Activated T-cell treated with anti-CD3 and anti-CD28 coated beads, Interleukin-2, amount 50 U/mL, for 72 hours (primary cell): ENCODE data around the gene FGFR3. TPM values are rescaled to one million over a fixed set of nuclear protein-coding genes. Genes with fewer than 3 reads are reported as not detected.

Source experiments
- ATAC-seq, 2 donors: fragments of 150-1000 bp; cut with Tn5 transposase; replicated peaks in 1 of 2; 2 replicates each; pipeline ENCODE4 v1.10.0; 2021; ENCODE audit warnings: moderate library complexity in 2 of 2, mild to moderate bottlenecking in 1 of 2
- DNase-seq, 2 donors: peaks; one replicate each; pipeline ENCODE4 v3.0.0; 2021 to 2022; ENCODE audit warnings: mixed read lengths in 1 of 2
- H3K27ac Mint-ChIP-seq: one replicate; pipeline ENCODE4 v1.8.0; 2022; ENCODE audit warnings: mild to moderate bottlenecking, moderate library complexity, mixed read lengths
- H3K27me3 Mint-ChIP-seq: one replicate; pipeline ENCODE4 v1.8.0; 2022; ENCODE audit warnings: low read depth, mixed read lengths
- H3K36me3 Mint-ChIP-seq, 2 donors: one replicate each; pipeline ENCODE4 v1.8.0; 2022; ENCODE audit warnings: mixed read lengths in 2 of 2, mild to moderate bottlenecking in 1 of 2; ENCODE audit not compliant: insufficient read depth in 2 of 2
- H3K4me1 Mint-ChIP-seq: one replicate; pipeline ENCODE4 v1.8.0; 2022; ENCODE audit warnings: low read depth, mixed read lengths
- H3K4me3 Mint-ChIP-seq, 2 donors: one replicate each; pipeline ENCODE4 v1.8.0; 2022; ENCODE audit warnings: mild to moderate bottlenecking in 2 of 2, mixed read lengths in 2 of 2, moderate library complexity in 2 of 2
- H3K9me3 Mint-ChIP-seq, 2 donors: one replicate each; pipeline ENCODE4 v1.8.0; 2022; ENCODE audit warnings: mixed read lengths in 2 of 2
- total RNA-seq, 2 donors: library from RNA; stranded (reverse); gene quantifications; one replicate each; pipeline ENCODE4 v1.2.3, GENCODE V29; 2022

The FGFR3 gene
- total RNA-seq, 2 donors from 2014 or later, result 0.36 TPM; not detected in 1

DNA sequence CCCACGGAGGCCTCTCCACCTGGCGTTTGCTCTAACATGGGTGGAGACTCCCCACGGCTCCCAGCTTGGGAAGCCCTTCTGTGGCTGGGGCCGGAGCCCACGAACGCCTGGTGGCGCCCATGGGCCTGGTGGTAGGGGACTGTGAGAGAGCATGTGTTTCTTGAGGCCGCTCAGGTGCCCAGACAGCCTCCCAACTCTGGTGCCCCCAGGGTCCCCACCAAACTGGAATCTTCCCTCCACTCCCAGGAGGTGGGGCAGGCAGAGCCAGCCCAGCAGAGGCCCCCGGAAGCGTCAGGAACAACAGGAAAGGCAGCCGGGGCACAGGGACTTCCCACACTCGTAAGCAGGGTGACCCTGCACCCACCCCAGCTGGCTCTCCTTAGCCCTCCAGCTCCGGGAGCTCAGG, 33.3 kb upstream of the FGFR3 start:
- ATAC-seq, result no peak
- Mint-ChIP-seq H3K4me1 (peaks cover 4% of the 10 kb centered on the region), H3K9me3 (no peaks in the 10 kb centered on the region), H3K27ac (no peak overlapping the region), H3K27me3 (peaks cover 6% of the 10 kb centered on the region), H3K4me3 (no peak overlapping the region), H3K36me3 (no peaks in the 10 kb centered on the region)
- DNase-seq, result no peak

GRCh38 chr4:1760521-1761071, 32.5 kb upstream of the FGFR3 start:
- no peak overlapping the region for H3K4me3 Mint-ChIP-seq
- no peaks in the 10 kb centered on the region for H3K9me3 Mint-ChIP-seq
- H3K4me1 Mint-ChIP-seq, result peaks cover 4% of the 10 kb centered on the region
- no peaks in the 10 kb centered on the region for H3K36me3 Mint-ChIP-seq
- peaks cover 6% of the 10 kb centered on the region for H3K27me3 Mint-ChIP-seq
- H3K27ac Mint-ChIP-seq, result no peak overlapping the region
- DNase-seq (no peak), ATAC-seq (no peak)

- H3K27ac Mint-ChIP-seq, result no peak overlapping the region
- ATAC-seq, result no peak
- no peak overlapping the region for H3K4me3 Mint-ChIP-seq
- peaks cover 4% of the 10 kb centered on the region for H3K4me1 Mint-ChIP-seq
- no peaks in the 10 kb centered on the region for H3K36me3 Mint-ChIP-seq
- DNase-seq, result no peak
- peaks cover 6% of the 10 kb centered on the region for H3K27me3 Mint-ChIP-seq
- no peaks in the 10 kb centered on the region for H3K9me3 Mint-ChIP-seq
Measured at GRCh38 chr4:1761130-1761689, 31.9 kb upstream of the FGFR3 start.

DNA sequence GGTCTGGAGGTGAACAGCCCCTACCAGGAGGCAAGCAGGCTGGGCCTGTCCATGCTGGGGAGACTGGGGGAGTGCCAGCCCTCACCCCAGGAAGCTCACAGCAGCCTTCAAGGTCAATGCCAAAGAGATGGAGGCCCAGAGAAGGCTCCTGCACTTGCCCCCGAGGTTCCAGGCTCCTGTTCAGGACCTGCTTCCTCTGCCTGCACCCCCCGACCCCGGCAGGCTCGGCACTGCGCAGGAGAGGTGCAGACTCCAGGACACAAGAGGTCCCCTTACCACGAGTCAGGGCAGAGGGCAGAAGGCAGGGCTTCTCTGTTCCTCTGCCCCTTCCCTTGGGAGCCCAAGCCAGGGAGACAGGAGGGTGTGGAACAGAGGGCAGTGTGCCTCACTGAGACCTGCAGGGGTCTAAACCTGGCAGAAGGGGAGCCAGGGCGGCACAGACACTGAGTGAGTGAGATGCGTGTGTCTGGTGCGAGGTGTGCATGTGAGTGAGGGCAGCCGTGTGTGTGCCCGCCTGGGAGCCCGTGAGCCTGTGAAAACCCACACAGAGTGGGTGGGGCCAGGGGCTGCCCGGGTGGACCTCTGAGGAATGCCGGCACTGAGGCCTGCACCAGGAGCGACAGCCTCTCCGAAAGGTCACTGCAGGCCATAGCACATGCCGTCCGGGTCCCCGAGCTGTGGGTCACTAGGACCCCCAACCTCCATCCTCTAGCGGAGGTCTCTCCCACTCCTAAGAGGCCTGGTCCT, 30.7 kb upstream of the FGFR3 start:
- Mint-ChIP-seq H3K9me3 (no peaks in the 10 kb centered on the region), H3K27me3 (peaks cover 6% of the 10 kb centered on the region), H3K4me1 (peaks cover 4% of the 10 kb centered on the region), H3K27ac (no peak overlapping the region), H3K36me3 (no peaks in the 10 kb centered on the region), H3K4me3 (no peak overlapping the region)
- ATAC-seq (no peak), DNase-seq (no peak)

DNA sequence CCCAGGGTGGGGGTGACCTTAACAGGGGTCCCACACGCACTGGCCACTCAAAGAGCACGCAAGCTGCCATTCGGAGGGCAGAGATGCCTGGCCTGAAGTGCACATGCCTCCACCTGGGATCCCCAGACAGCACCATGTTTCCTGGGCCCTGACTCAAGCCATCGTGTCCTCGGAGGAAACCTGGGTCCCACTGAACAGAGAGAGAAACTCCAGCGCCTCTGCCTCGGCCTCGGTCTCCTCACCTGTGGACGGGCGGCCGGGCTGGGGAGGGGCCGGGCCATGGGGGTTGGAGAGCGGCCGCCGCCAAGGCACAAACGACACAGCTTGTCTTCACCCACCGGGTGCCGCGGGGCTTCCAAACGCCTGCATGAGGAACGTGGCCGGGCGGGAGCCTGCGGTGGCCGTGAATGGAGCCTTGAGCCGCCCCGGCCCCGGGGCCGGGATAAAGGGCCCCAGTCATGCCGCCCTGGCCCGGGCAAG, 30.0 kb upstream of the FGFR3 start:
- peaks cover 4% of the 10 kb centered on the region for H3K4me1 Mint-ChIP-seq
- H3K4me3 Mint-ChIP-seq, result no peak overlapping the region

DNA sequence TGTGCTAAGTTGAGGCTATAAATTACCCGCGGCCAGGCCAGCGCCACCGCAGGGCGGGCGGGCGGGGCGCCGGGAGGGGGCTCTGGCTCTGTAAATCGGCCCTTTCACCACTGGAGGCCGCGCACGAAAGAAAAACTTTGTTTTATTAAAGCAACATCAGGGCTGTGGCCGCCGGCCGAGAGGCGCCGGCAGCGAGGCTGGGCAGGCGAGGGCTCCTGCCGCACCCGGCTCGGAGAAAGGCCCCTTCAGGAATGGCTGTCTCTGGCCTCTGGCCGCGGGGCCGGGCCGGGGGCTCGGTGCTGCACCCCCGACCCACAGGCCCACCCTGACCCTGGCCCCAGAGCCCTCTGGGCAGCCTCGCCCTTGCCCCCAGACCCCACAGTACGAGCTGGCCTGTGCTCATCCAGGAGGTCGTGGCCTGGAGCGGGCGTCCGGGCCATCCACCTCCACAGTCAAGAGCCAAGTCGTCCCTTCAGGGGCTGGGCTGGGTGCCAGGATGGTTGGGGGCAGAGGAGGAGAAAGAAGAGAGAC, 29.5 kb upstream of the FGFR3 start:
- ATAC-seq, result no peak

More for the DNA sequence above, 30.0 kb upstream of the FGFR3 start:
- ATAC-seq (no peak), DNase-seq (no peak)
- no peaks in the 10 kb centered on the region for H3K9me3 Mint-ChIP-seq
- peaks cover 6% of the 10 kb centered on the region for H3K27me3 Mint-ChIP-seq
- no peak overlapping the region for H3K27ac Mint-ChIP-seq
- H3K36me3 Mint-ChIP-seq, result no peaks in the 10 kb centered on the region

GRCh38 chr4:1764670-1765069, 28.4 kb upstream of the FGFR3 start:
- Mint-ChIP-seq H3K4me1 (peaks cover 9% of the 10 kb centered on the region), H3K9me3 (no peaks in the 10 kb centered on the region), H3K4me3 (no peak overlapping the region), H3K27me3 (peaks cover 6% of the 10 kb centered on the region), H3K27ac (no peak overlapping the region), H3K36me3 (no peaks in the 10 kb centered on the region)
- no peak for ATAC-seq
- DNase-seq, result no peak

More for the DNA sequence above, 29.5 kb upstream of the FGFR3 start:
- H3K36me3 Mint-ChIP-seq, result no peaks in the 10 kb centered on the region
- H3K4me3 Mint-ChIP-seq, result no peak overlapping the region
- DNase-seq, result no peak
- no peak overlapping the region for H3K27ac Mint-ChIP-seq
- H3K4me1 Mint-ChIP-seq, result peaks cover 8% of the 10 kb centered on the region
- H3K27me3 Mint-ChIP-seq, result peaks cover 6% of the 10 kb centered on the region
- H3K9me3 Mint-ChIP-seq, result no peaks in the 10 kb centered on the region

GRCh38 chr4:1765409-1766072, 27.6 kb upstream of the FGFR3 start:
- Mint-ChIP-seq H3K27me3 (peaks cover 6% of the 10 kb centered on the region), H3K4me1 (peaks cover 9% of the 10 kb centered on the region), H3K27ac (no peak overlapping the region), H3K4me3 (no peak overlapping the region), H3K36me3 (no peaks in the 10 kb centered on the region), H3K9me3 (no peaks in the 10 kb centered on the region)
- DNase-seq (no peak), ATAC-seq (no peak)

DNA sequence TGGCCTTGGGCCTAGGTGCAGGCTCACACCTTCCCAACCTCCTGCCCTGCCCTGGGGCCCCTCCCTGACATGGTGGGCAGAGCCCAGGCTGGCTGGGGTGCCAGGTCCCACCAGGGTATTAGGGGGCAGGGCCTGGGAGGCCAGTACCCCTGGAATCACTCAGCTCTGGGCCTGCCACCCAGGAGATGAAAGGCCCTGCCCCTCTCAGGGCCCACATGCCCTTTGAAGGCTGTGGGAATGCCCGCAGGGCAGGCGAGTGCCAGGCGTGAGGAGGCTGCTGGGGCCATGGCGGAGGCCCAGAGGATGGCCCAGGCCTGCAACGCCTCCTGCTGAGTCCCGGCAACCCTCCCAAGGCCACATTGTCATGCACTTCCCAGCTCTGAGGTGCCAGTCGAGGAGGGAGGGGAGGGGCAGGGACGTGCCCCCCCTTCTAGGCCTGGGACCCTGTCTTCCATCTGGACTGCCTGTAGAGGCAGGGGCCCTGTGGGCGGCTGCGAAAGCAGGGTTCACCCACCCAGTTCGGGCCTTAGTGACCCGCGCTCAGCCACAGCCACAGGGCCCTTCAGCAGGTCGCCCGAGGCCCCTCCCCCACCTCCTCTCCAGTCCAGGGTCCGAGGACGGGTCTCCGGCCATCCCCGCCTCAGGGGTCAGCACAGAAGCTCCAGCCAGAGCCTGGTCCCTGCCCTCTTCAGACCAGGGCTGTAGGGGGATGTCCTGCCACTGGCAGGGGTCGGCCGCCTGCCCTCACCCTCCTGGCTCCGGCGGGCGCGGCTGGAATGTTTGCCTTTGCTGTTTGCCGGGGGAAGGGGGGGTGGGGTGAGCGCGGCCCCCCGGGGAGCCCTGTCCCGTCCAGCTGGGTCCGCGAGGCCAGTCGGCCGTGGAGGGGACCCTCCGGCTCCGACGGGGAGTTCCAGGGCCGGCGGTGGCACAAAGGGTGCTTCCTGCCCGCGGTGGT, 26.7 kb upstream of the FGFR3 start:
- Mint-ChIP-seq H3K9me3 (no peaks in the 10 kb centered on the region), H3K4me3 (no peak overlapping the region), H3K36me3 (no peaks in the 10 kb centered on the region), H3K27me3 (peaks cover 6% of the 10 kb centered on the region), H3K4me1 (peaks cover 9% of the 10 kb centered on the region), H3K27ac (no peak overlapping the region)
- ATAC-seq (no peak), DNase-seq (no peak)

DNA sequence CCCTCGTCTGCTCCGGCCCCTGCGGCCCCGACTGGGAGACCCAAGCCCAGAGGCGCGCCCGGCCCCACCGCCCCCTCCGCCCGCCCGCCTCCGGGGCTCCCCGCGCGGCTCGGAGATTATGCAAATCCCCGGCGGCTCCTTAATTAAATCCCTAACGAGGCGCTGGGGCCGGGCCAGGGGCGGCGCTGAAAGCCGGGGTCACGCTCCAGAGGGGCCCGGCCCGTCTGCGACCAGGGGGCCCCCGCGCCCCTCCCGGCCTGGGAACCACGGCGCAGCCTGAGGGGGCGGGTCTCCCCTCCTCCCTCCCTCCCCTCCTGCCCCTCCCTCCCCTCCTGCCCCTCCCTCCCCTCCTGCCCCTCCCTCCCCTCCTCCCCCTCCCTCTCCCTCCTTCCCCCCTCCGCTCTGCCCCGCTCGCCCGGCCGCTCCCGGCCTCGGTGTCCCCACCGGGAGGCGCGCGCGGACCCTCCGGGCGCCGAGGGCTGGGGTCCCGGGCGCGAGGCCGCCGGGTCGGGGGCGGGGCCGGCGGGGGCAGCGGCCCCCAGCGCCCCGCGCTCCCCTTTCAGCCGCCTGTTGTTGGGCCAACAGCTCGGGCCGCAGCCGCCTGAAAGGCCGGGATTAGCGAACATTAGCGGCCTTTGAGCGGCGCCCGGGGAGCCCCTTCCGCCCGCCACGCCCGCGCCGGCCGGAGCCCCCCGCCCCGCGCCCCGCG, 25.9 kb upstream of the FGFR3 start:
- peaks cover 5% of the 10 kb centered on the region for H3K27me3 Mint-ChIP-seq
- no peaks in the 10 kb centered on the region for H3K36me3 Mint-ChIP-seq
- no peaks in the 10 kb centered on the region for H3K9me3 Mint-ChIP-seq
- peak; percentile 11 to 20 for ATAC-seq
- H3K4me3 Mint-ChIP-seq, result no peak overlapping the region
- DNase-seq, result no peak
- H3K27ac Mint-ChIP-seq, result no peak overlapping the region
- peaks cover 13% of the 10 kb centered on the region for H3K4me1 Mint-ChIP-seq

DNA sequence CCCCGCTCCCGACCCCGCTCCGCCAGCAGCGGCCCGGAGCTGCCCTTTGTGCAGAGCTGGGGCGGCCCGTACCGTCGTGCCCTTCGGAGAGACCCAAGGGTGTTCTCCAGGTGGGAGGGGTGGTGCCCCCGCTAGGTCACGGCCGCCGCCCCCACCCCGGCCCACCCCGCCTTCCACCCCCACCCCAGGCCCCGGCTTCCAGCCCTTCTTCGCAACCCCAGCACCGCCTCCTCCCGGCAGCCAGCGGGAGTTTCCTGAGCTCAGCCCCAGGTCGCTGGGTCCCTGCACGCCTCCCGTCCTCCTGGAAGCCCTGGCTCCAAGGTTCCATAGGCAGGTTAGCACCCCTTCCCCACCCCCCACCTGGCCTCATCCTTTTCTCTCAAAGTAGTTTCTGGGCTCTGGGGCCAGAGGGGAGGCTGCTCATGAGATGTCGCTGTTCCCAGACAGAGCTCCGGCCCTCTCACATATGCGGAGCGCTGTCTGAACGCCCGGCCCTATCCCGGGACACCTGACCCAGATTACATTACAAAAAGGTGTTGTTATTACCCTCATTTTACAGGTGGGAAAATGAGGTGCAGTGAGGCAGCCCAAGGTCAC, 25.2 kb upstream of the FGFR3 start:
- DNase-seq (peak in 1 of 2 donors; percentile 62), ATAC-seq (peak; percentile 50 to 56)
- no peaks in the 10 kb centered on the region for H3K27me3 Mint-ChIP-seq
- peak overlapping the region; percentile 52 to 75 for H3K4me3 Mint-ChIP-seq
- peaks cover 9% of the 10 kb centered on the region for H3K4me1 Mint-ChIP-seq
- no peaks in the 10 kb centered on the region for H3K36me3 Mint-ChIP-seq
- no peak overlapping the region for H3K27ac Mint-ChIP-seq
- no peaks in the 10 kb centered on the region for H3K9me3 Mint-ChIP-seq
